K562 (cell line): ENCODE results near the gene SVEP1. TPM values are rescaled to one million over a fixed set of nuclear protein-coding genes. Genes with fewer than 3 reads are reported as not detected.

Experiments used
- ATAC-seq: fragments of 200-7000 bp; cut with Tn5 transposase; 3 replicates; pipeline ENCODE4 v1.9.1; 2020; ENCODE audit warnings: moderate library complexity
- BruUV-seq: library from RNA; stranded (reverse); fragments of 400-500 nt; replicated peaks from 2 replicates; lab custom pipeline; 2021; lab: Mats Ljungman, UMichigan
- CTCF ChIA-PET: fragments of 300-600 bp; formaldehyde crosslinking; extraction: SDS; loops from one replicate; lab custom pipeline; 2021; ENCODE audit warnings: low intra/inter-chr PET ratio; lab: Yijun Ruan, JAX
- POLR2A ChIA-PET: fragments of 300-600, 350-650 bp; sonication (Branson Sonifier 250); formaldehyde crosslinking; extraction: SDS; loops from one replicate; lab custom pipeline; 2021; ENCODE audit warnings: antibody characterized with exemption, inconsistent platforms; lab: Yijun Ruan, JAX
- DNase-seq, 4 experiments: peaks; one replicate each; pipeline versions ENCODE4 v3.0.0 to v3.0.0-alpha.2; 2011 to 2018; ENCODE audit warnings: low spot score in 3 of 4, mixed read lengths in 3 of 4; ENCODE audit errors: extremely low read depth in 1 of 4
- FAIRE-seq: peaks from 2 replicates; lab custom pipeline; 2011; peaks lifted over from hg19 to GRCh38; lab: Jason Lieb, UNC
- H2AFZ ChIP-seq: 2 replicates; pipeline ENCODE4 v1.6.0; 2011; ENCODE audit warnings: low read depth, low read length, control low read depth, inconsistent platforms
- H3K27ac ChIP-seq: fragments of 200-600 bp; 3 replicates; pipeline ENCODE4 v1.8.0; 2011; ENCODE audit warnings: low read depth, mild to moderate bottlenecking, control low read depth, inconsistent platforms, low read length, moderate library complexity, mixed read lengths; ENCODE audit errors: extremely low read depth
- H3K27me3 ChIP-seq, 2 experiments: fragments of 300-600 bp in 1 of 2; 2 replicates in 1 of 2; 3 replicates in 1 of 2; pipeline versions ENCODE4 v1.6.0 to v1.8.0; 2011; ENCODE audit warnings: inconsistent platforms in 2 of 2, low read length in 2 of 2, mild to moderate bottlenecking in 1 of 2, mixed read lengths in 1 of 2, moderate library complexity in 1 of 2; ENCODE audit not compliant: control insufficient read depth in 2 of 2, insufficient read depth in 2 of 2
- H3K36me3 ChIP-seq: fragments of 300-600 bp; 3 replicates; pipeline ENCODE4 v1.8.0; 2011; ENCODE audit warnings: mild to moderate bottlenecking, low read length, inconsistent platforms; ENCODE audit not compliant: control insufficient read depth, insufficient read depth
- H3K4me1 ChIP-seq, 2 experiments: fragments of 200-600 bp in 1 of 2; replicated peaks in 1 of 2; 2 replicates in 1 of 2; 3 replicates in 1 of 2; pipeline versions ENCODE4 v1.5.1 to v1.8.0; 2011; ENCODE audit warnings: inconsistent platforms in 2 of 2, low read length in 2 of 2, mild to moderate bottlenecking in 1 of 2, mixed read lengths in 1 of 2, moderate library complexity in 1 of 2; ENCODE audit not compliant: control insufficient read depth in 2 of 2, insufficient read depth in 2 of 2
- H3K4me2 ChIP-seq: 2 replicates; pipeline ENCODE4 v1.6.1; 2011; ENCODE audit warnings: low read length, control low read depth, inconsistent platforms, mixed read lengths; ENCODE audit not compliant: insufficient read depth
- H3K4me3 ChIP-seq: fragments of 200-600 bp; sonication (generic), shearing (Covaris generic); 2 replicates; pipeline ENCODE4 v1.5.1; 2016; ENCODE audit warnings: control low read depth, inconsistent platforms
- H3K79me2 ChIP-seq: fragments of 200-600 bp; 3 replicates; pipeline ENCODE4 v1.8.0; 2011; ENCODE audit warnings: low read length, inconsistent platforms; ENCODE audit not compliant: control insufficient read depth, insufficient read depth
- H3K9ac ChIP-seq, 2 experiments: 2 replicates each; pipeline versions ENCODE4 v1.6.0 to v1.6.1; 2011; ENCODE audit warnings: low read depth in 2 of 2, low read length in 2 of 2, control low read depth in 1 of 2, inconsistent platforms in 1 of 2, mild to moderate bottlenecking in 1 of 2, mixed read lengths in 1 of 2; ENCODE audit not compliant: insufficient read depth in 1 of 2
- H3K9me1 ChIP-seq: one replicate; pipeline ENCODE4 v1.6.0; 2011; ENCODE audit warnings: inconsistent platforms, mild to moderate bottlenecking, low read length, moderate library complexity; ENCODE audit not compliant: control insufficient read depth, insufficient read depth
- H3K9me3 ChIP-seq: replicated peaks from 2 replicates; pipeline ENCODE4 v1.5.1; 2011; ENCODE audit warnings: low read depth, low read length, inconsistent platforms; ENCODE audit not compliant: control insufficient read depth, insufficient read depth
- H4K20me1 ChIP-seq: replicated peaks from 2 replicates; pipeline ENCODE4 v1.6.1; 2011; ENCODE audit warnings: low read length, inconsistent platforms, mixed read lengths; ENCODE audit not compliant: control insufficient read depth, insufficient read depth
- CGGBP1 ChIP-seq: fragments of 250-450 bp; sonication (Bioruptor Pico); IDR thresholded peaks from 2 replicates; pipeline ENCODE4 v1.9.0; 2021; ENCODE audit warnings: mild to moderate bottlenecking
- CREM ChIP-seq: IDR thresholded peaks from 2 replicates; pipeline ENCODE4 v1.6.1; 2014; ENCODE audit warnings: antibody characterized with exemption, low read depth
- E2F1 ChIP-seq: sonication (generic); formaldehyde crosslinking; IDR thresholded peaks from 2 replicates; pipeline ENCODE4 v1.8.1; 2023; ENCODE audit warnings: mild to moderate bottlenecking, missing genetic modification reagents, moderate library complexity
- IRF9 ChIP-seq: fragments of 450-650 bp; IDR thresholded peaks from 2 replicates; pipeline ENCODE4 v1.6.1; 2016; ENCODE audit warnings: missing biosample characterization, missing genetic modification characterization
- MTA3 ChIP-seq: fragments of 450-650 bp; formaldehyde crosslinking; IDR thresholded peaks from 2 replicates; pipeline ENCODE4 v1.6.1; 2017; ENCODE audit warnings: mild to moderate bottlenecking, borderline replicate concordance
- RB1 ChIP-seq: fragments of 450-650 bp; IDR thresholded peaks from 2 replicates; pipeline ENCODE4 v1.6.1; 2017; ENCODE audit warnings: low read depth, mild to moderate bottlenecking
- RBM34 ChIP-seq: fragments of 200-400 bp; formaldehyde crosslinking; IDR thresholded peaks from 2 replicates; pipeline ENCODE4 v1.6.1; 2018; ENCODE audit warnings: low read length, borderline replicate concordance; ENCODE audit not compliant: insufficient read depth
- REST ChIP-seq, 2 experiments: fragments of 450-650 bp; formaldehyde crosslinking in 1 of 2; IDR thresholded peaks; 2 replicates each; pipeline versions ENCODE4 v1.4.0 to v1.6.1; 2014 to 2020; ENCODE audit warnings: mild to moderate bottlenecking in 2 of 2, borderline replicate concordance in 1 of 2, low read depth in 1 of 2
- RFX5 ChIP-seq: IDR thresholded peaks from 2 replicates; pipeline ENCODE4 v1.6.1; 2011; ENCODE audit warnings: low read depth, mild to moderate bottlenecking, improper control_type of control experiment, low read length
- STAG1 ChIP-seq: sonication (generic); formaldehyde crosslinking; IDR thresholded peaks from 2 replicates; pipeline ENCODE4 v1.5.0; 2020; ENCODE audit warnings: missing genetic modification reagents, borderline replicate concordance
- ZNF41 ChIP-seq: fragments of 250-450 bp; sonication (Bioruptor Pico); conservative IDR thresholded peaks from 2 replicates; pipeline ENCODE4 v1.4.0; 2020; ENCODE audit warnings: mild to moderate bottlenecking
- WGBS: fragments of 100-300 bp; shearing (Covaris generic); methylation state at CpG from one replicate; pipeline ENCODE4 v1.1.6; 2016; ENCODE audit warnings: low coverage, mixed read lengths; ENCODE audit not compliant: insufficient coverage; ENCODE audit errors: missing lambda C conversion rate; 5-methylcytosine and 5-hydroxymethylcytosine counted together
- in situ Hi-C: fragments of 300-500 bp; cut with MboI; formaldehyde crosslinking; loops from 4 replicates; pipeline ENCODE4 v1.15.0; 2018; ENCODE audit warnings: inconsistent platforms, mixed read lengths
- intact Hi-C: fragments of 100-400 bp; cut with micrococcal nuclease; formaldehyde crosslinking; loops from 2 replicates; pipeline ENCODE4 v1.14.2; 2022
- polyA plus RNA-seq, 8 experiments: library from polyadenylated mRNA; depleted of rRNA in 4 of 8; stranded (reverse) in 5 of 8; unstranded in 3 of 8; fragments of >200 nt; fragmentation: Nextera tagmentation in 2 of 8; fragmentation: Illumina TruSeq in 1 of 8; extraction: Ambion mirVana in 2 of 8; extraction: Trizol in 1 of 8; gene quantifications; 2 replicates each; pipeline versions ENCODE4 v1.2.1 to v1.2.3, GENCODE V29; 2011 to 2014; ENCODE audit warnings: inconsistent platforms in 1 of 8, missing spikeins in 1 of 8
- total RNA-seq, 7 experiments: library from RNA; depleted of rRNA in 6 of 7; stranded (reverse); fragments of >200 nt in 6 of 7; fragmentation: Illumina TruSeq in 2 of 7; extraction: Trizol in 2 of 7; gene quantifications; 2 replicates each; pipeline versions ENCODE4 v1.2.1 to v1.2.3, GENCODE V29; 2011 to 2021; ENCODE audit warnings: low replicate concordance in 1 of 7

SVEP1 gene
- total and polyA plus RNA-seq, 9 of the 15 experiments (the other 6 are each of a cell fraction or from before 2014, with no cell fraction given) = 0.20 to 0.84 (median 0.43) TPM

GRCh38 chr9:110316261-110317075, 263.1 kb downstream of the SVEP1 start:
- 0 out of 2 replicates have a peak, but pooled peaks cover 3% of the 10 kb centered on the region for H3K9me3 ChIP-seq
- no peaks in the 10 kb centered on the region for H3K4me1 ChIP-seq
- H3K27me3 ChIP-seq = peaks cover 0 to 2% of the 10 kb centered on the region in 2 experiments; a peak in 1 of 5 replicates
- no peaks in the 10 kb centered on the region for H3K79me2 ChIP-seq
- FAIRE-seq = no peak
- H3K9ac ChIP-seq = no peak overlapping the region
- in situ Hi-C loops (no loop called here), intact Hi-C loops (no loop called here)
- no peak for DNase-seq
- ATAC-seq = no peak
- H3K4me2 ChIP-seq = no peak overlapping the region
- no TSS peak for BruUV-seq
- H3K27ac ChIP-seq = no peak overlapping the region
- no peak overlapping the region for H3K4me3 ChIP-seq
- no peaks in the 10 kb centered on the region for H3K9me1 ChIP-seq
- ChIA-PET POLR2A (no interaction called here), CTCF (no interaction called here)
- no peaks in the 10 kb centered on the region for H3K36me3 ChIP-seq
- WGBS = 0% methylated on average over 6 of the region's 6 CpGs
- no peaks in the 10 kb centered on the region for H4K20me1 ChIP-seq
- H2AFZ ChIP-seq = no peak overlapping the region
- TF ChIP-seq CREM (no peak), STAG1 (no peak), IRF9 (tag) (no peak), RFX5 (no peak), MTA3 (no peak), RB1 (no peak), CGGBP1 (CRISPR knock-in tag) (no peak), RBM34 (no peak), REST (IDR thresholded peaks at IDR 0.05; ENCODE audit: borderline replicate concordance) (no peak), REST (CRISPR knock-in tag; IDR thresholded peaks at IDR 0.05; ENCODE audit: low read depth) (no peak), ZNF41 (CRISPR knock-in tag) (no peak), E2F1 (no peak)
